ENCODE results near the gene SWT1.
A peak's percentile ranks its signal among the peaks of the same experiment; 100 is the strongest.

The SWT1 gene

GRCh38 chr1:185156854-185157598 lies at the start of gene SWT1, which contains the start of gene TRMT1L:
SWT1 (plus strand) TSS chr1:185157167; CDS start chr1:185160842, 3,675 bp downstream.
TRMT1L (minus strand) TSS chr1:185156953; CDS start chr1:185156712, 241 bp downstream.
- peak; percentile 100 for DNase-seq

GRCh38 chr1:185108321-185108720 lies 48.6 kb upstream of the SWT1 start:
- DNase-seq = no peak

GRCh38 chr1:185110145-185110544 lies 46.8 kb upstream of the SWT1 start:
- DNase-seq = no peak

GRCh38 chr1:185111873-185112272 lies 45.1 kb upstream of the SWT1 start:
- DNase-seq = no peak

- DNase-seq = no peak
Measured at GRCh38 chr1:185112356-185112755, 44.6 kb upstream of the SWT1 start.

- DNase-seq = no peak
Measured at GRCh38 chr1:185129708-185130107, 27.3 kb upstream of the SWT1 start.

- no peak for DNase-seq
Measured at GRCh38 chr1:185132534-185132933, 24.4 kb upstream of the SWT1 start.

GRCh38 chr1:185137896-185138545 lies 18.9 kb upstream of the SWT1 start:
- DNase-seq = no peak

- DNase-seq = no peak
Measured at GRCh38 chr1:185139246-185139645, 17.7 kb upstream of the SWT1 start.

GRCh38 chr1:185144233-185144632 lies 12.7 kb upstream of the SWT1 start:
- no peak for DNase-seq

GRCh38 chr1:185151215-185151614 lies 5.8 kb upstream of the SWT1 start:
- no peak for DNase-seq

- no peak for DNase-seq
Measured at GRCh38 chr1:185152187-185152767, 4.7 kb upstream of the SWT1 start.

GRCh38 chr1:185154912-185155513 lies 2.0 kb upstream of the SWT1 start:
- no peak for DNase-seq

- DNase-seq = no peak
Measured at GRCh38 chr1:185155600-185156287, 1.2 kb upstream of the SWT1 start.

GRCh38 chr1:185156288-185156853 lies 596 bp upstream of the SWT1 start:
- DNase-seq = no peak

- no peak for DNase-seq
Measured at GRCh38 chr1:185157599-185158412, 839 bp downstream of the SWT1 start.

- DNase-seq = no peak
Measured at GRCh38 chr1:185158800-185159199, 1.8 kb downstream of the SWT1 start.

GRCh38 chr1:185159966-185160365 lies 3.0 kb downstream of the SWT1 start:
- no peak for DNase-seq

GRCh38 chr1:185162491-185162890 lies 5.5 kb downstream of the SWT1 start:
- no peak for DNase-seq

- DNase-seq = no peak
Measured at GRCh38 chr1:185166106-185166505, 9.1 kb downstream of the SWT1 start.

- peak; percentile 54 for DNase-seq
Measured at GRCh38 chr1:185170291-185170848, 13.4 kb downstream of the SWT1 start.
